GM12872 (cell line): ENCODE data around the gene KCNK15.
A peak's percentile ranks its signal among the peaks of the same experiment; 100 is the strongest.

ENCODE experiments used
- TF ChIP-seq, protein P1 (sequence below): IDR thresholded peaks from 3 replicates; pipeline ENCODE4 v1.5.1; 2011; ENCODE audit warnings: low read depth, mild to moderate bottlenecking, low read length, moderate library complexity; ENCODE audit not compliant: insufficient read depth

Gene KCNK15

DNA sequence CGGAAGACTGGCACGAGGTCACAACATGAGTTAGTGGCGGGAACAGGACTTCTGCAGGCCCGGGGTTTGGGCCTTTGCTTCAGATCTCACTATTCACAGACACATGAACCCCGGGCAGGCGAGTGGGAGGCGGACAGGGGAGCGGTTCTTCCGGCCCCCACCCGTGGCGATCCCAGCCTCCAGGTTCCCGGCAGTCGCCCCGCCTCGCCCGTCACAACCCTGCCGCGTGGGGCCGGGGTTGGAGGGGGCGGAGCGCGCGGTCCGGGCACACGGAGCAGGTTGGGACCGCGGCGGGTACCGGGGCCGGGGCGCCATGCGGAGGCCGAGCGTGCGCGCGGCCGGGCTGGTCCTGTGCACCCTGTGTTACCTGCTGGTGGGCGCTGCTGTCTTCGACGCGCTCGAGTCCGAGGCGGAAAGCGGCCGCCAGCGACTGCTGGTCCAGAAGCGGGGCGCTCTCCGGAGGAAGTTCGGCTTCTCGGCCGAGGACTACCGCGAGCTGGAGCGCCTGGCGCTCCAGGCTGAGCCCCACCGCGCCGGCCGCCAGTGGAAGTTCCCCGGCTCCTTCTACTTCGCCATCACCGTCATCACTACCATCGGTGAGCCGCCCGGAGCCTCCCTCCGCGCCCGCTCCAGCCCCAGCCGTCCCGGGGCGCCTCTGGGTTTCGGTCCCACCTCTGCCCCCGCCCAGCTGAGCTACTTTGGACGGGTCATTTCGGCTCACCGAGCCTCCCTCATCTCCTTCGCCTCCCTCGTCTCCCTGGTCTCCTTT, at the start of gene KCNK15:
Gene KCNK15, plus strand, starts transcription at position 268 of the 769 bp plus-strand sequence. Its CDS starts 46 bp downstream, at position 314.
- TF ChIP-seq, protein P1, sequence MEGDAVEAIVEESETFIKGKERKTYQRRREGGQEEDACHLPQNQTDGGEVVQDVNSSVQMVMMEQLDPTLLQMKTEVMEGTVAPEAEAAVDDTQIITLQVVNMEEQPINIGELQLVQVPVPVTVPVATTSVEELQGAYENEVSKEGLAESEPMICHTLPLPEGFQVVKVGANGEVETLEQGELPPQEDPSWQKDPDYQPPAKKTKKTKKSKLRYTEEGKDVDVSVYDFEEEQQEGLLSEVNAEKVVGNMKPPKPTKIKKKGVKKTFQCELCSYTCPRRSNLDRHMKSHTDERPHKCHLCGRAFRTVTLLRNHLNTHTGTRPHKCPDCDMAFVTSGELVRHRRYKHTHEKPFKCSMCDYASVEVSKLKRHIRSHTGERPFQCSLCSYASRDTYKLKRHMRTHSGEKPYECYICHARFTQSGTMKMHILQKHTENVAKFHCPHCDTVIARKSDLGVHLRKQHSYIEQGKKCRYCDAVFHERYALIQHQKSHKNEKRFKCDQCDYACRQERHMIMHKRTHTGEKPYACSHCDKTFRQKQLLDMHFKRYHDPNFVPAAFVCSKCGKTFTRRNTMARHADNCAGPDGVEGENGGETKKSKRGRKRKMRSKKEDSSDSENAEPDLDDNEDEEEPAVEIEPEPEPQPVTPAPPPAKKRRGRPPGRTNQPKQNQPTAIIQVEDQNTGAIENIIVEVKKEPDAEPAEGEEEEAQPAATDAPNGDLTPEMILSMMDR: no peak

DNA sequence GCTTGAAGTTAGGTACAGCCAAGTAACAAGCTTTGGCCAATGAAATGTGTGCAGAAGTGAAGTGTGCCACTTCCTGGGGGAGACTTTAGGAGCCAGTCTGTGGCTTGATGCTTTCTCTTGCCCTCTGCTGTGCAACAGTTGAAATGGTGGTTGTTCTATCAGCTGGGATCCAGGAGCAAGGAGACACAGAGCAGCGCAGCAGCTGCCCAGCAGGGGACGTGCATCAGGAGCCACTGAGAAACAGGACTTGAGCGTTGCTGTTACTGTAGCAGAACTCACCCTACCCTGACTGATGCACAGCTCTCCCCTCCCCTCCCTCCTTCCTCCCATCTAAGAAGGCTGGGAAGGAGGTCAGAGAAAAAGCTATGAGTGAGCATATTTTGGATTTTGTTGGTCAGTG, 49.4 kb upstream of the KCNK15 start:
- TF ChIP-seq, protein P1: peak; percentile 47; the same call in 2 of the 3 replicates

DNA sequence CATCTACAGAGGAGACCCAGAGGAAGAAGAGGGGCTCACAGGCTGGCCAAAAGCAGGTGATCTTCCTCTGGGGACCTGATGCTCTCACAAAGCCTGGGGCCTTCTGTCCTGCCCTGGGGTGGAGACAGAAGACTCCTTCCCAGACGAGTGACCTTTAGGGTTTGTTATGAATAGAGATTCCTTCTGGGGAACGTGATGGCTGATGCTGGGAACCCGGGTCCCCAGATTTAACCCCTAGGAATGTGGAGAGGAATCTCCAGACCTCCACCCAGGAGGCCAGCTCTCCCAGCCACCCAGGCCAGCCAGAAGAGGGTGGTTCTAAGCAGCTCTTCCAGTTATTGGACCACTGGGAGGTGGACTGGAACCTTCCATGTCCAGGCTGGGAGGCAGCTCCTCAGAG, 47.3 kb upstream of the KCNK15 start:
- TF ChIP-seq, protein P1: no peak

DNA sequence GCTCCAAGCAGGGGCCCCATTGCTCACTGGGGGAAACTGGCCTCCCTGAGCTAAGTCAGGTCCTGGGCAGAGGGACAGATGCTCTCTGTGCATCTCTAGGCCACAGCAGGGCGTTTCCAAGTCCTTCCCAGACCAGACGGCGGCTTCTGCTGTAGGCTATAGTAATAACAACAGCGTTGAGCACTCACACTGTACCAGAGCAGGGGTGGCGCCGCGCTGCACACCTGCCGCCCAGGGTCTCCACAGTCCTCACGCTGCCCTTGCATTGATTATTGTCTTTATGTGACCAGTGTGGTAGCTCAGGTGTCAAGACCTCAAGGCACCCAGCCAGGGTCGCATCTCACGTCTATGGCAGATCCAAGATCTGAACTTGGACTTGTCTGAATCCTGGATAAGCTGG, 45.4 kb upstream of the KCNK15 start:
- TF ChIP-seq, protein P1: no peak

DNA sequence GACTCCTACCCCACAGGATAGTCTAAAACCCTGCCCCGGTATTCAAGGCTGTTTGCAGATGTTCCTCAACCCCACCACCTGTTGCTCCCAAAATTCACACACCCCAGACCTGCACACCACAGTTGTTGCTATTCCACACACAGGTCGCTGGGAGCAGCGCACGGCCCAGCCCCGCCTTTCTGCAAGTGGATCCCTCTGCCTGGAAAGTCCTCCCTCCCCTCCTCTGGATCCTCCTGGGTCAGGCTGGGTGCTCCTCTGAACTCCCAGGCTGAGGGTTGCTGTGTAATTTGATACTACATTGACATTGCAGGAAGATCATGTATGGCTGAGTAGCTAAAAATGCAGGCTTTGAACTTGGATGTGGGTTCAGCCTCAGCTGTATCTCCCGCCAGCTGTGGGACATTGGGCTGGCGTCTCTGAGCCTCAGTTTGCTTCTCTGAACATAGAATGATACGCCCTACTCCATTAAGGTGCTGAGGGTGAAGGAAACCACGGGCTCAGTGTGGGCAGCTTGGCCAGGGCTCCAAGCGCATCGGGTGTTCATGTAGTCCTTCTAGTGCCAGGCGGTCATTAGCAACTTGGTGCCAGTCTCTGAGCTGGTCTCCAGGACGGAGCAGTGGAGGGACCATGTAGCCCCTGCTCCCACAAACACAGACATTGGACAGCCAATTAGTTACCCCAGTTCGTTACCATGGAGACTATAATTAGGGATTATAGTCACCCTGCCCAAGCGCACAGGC, 44.4 kb upstream of the KCNK15 start:
- TF ChIP-seq, protein P1: no peak

DNA sequence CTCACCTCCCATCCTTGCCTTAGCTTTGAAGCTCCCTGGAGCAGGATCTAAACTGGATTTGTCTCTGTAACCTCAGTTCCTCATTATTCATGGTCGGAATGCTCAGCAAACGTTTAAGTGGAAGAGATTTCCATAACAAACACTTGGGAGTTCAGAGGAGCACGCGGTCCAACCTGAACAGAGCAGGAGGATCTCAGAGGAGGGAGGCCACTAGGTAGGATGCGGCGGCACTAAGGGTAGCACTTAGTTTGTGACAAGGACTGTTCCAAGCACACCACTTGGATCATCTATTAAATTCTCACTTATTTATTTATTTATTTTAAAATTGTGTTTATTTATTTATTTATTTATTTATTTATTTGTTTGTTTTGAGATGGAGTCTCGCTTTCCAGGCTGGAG, 43.8 kb upstream of the KCNK15 start:
- TF ChIP-seq, protein P1: no peak

DNA sequence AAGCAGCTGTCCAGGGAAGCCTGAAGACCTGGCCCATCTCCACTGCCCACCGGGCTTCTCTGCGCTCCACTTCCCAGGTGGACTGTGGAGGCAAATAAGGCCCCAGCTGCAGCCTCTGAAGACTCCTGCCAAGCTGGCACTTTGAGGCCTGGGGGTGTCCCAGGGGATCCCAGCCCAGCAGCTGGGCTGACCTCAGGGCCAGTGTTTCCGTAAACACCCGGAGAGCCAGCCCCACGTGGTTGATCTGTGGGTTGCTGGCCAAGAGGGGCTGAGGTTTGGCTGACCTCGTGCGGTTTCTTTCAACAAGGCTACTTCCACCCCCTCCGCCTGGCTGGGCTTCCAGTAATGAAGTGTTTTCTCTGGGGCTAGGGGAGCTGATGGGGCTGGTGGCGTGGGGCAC, 42.9 kb upstream of the KCNK15 start:
- TF ChIP-seq, protein P1: no peak
